ENCODE data around the gene TFF3.

TFF3 gene

GRCh38 chr21:42261829-42262200 lies 53.4 kb downstream of the TFF3 start:
- Histone ChIP-seq H3K27me3 (ENCODE audit: control insufficient read depth in 2 of 2, insufficient read depth in 2 of 2, low read length in 2 of 2) (no peaks in the 10 kb centered on the region), H3K27ac (ENCODE audit: low read depth in 2 of 2, low read length in 2 of 2) (no peak overlapping the region), H3K9ac (ENCODE audit: low read depth in 1 of 2, low read length in 2 of 2) (no peak overlapping the region), H3K4me3 (ENCODE audit: low read length in 2 of 2) (no peak overlapping the region), H3K9me3 (ENCODE audit: control insufficient read depth in 2 of 2, low read length in 2 of 2) (no peaks in the 10 kb centered on the region), H3K4me1 (ENCODE audit: control insufficient read depth in 2 of 2, insufficient read depth in 2 of 2, low read length in 2 of 2) (peaks cover 12 to 16% of the 10 kb centered on the region in 2 donors), H3K36me3 (ENCODE audit: control insufficient read depth in 2 of 2, insufficient read depth in 2 of 2, low read length in 2 of 2) (no peaks in the 10 kb centered on the region)
